Measurements from ENCODE around the gene NME4.
A peak's percentile ranks its signal among the peaks of the same experiment; 100 is the strongest.

Gene NME4

GRCh38 chr16:368388-369158 is 28.4 kb upstream of the NME4 start:
- Histone ChIP-seq H3K27me3 (replicated peaks) (no peaks in the 10 kb centered on the region), H3K4me3 (ENCODE audit: low read depth, low read length) (no peak overlapping the region), H3K36me3 (replicated peaks) (peaks cover 33% of the 10 kb centered on the region), H3K27ac (no peak overlapping the region)
- in situ Hi-C loops (cut with HindIII; ENCODE audit: low pct_ligation_motif_present, low sequenced_read_pairs), result no loop called here
- TF ChIP-seq CTCF (IDR thresholded peaks at IDR 0.05; ENCODE audit: low read depth, low read length, missing control alignments), result no peak
- no peak for DNase-seq

DNA sequence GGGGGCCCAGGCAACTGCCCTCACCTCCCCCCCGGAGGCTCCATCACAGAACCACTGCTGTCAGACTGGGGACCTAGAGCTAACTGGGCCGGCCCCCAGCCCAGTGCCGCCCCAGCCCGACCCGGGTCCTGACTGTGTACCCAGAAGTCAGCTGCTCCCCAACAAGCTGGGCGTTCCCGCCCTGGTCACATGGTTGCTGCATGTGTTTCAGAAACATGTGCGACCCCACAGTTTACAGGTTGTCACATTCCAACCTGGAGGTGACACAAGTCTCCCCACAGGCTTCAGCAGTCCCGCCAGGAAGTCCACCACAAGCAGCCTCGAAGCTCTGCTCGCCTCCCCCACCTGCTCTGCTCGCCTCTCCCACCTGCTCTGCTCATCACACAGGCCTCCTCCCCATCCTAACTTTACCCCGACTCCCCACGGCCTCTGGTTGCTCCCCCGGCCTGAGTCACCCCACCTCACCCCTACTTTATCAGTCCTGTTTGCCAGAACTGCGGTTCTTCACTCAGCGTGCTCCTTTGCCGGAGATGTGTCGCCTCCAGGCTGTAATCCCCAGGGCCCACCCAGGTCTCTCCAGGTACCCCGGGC is 27.6 kb upstream of the NME4 start:
- Histone ChIP-seq H3K36me3 (replicated peaks) (peaks cover 41% of the 10 kb centered on the region), H3K27ac (no peak overlapping the region), H3K4me3 (ENCODE audit: low read depth, low read length) (peak overlapping the region; percentile 48), H3K27me3 (replicated peaks) (no peaks in the 10 kb centered on the region)
- in situ Hi-C loops (cut with HindIII; ENCODE audit: low pct_ligation_motif_present, low sequenced_read_pairs), result no loop called here
- no peak for TF ChIP-seq CTCF (IDR thresholded peaks at IDR 0.05; ENCODE audit: low read depth, low read length, missing control alignments)
- DNase-seq, result no peak

DNA sequence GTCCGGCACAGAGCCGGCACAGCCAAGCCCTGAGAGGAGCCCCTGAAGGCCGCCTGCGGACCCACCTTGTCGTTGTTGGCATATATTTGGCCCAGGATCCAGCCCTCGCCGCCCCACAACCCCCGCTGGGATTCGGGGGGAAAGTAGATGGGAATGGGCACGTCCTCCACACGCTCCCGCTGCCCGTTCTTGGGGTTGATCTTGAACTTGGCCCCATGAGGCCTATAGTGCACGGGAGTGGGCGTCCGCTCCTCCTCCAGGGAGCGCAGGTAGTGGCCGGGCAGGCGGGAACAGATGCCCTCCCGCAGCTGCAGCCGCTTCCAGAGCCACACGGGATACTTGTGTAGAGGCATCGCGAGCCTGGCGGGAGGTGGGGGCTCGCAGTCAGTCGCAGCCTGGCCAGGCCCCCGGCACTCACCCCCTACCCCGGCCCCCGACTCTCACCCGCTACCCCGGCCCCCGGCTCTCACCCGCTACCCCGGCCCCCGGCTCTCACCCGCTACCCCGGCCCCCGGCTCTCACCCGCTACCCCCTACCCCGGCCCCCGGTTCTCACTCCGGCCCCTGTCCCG is 27.0 kb upstream of the NME4 start:
- peaks cover 45% of the 10 kb centered on the region for H3K36me3 ChIP-seq (replicated peaks)
- H3K27ac ChIP-seq, result no peak overlapping the region
- no peak for DNase-seq

DNA sequence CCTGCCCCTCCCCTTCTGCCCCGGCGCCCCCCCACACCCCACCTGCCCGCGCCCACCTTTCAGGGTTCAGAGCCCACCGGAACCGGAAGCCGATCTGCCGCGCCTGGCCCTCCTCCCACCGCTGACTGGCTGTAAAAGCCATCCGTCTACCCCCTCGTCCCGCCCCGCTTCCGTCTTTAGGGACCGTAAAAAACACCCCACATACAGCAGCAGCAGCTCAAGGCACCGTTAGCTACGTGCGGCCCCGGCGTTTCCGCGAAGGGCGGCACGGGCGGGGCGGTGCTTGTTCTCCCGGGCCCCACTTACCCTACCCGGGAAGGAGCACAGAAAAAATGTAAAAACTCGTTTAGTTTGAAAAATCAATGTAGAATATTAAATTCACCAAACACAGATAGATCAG is 26.6 kb upstream of the NME4 start, which contains the start of gene MRPL28:
MRPL28 (minus strand) TSS at position 96 of the 400 bp plus-strand sequence. CDS start 320 bp downstream, outside the sequence.
- DNase-seq, result peak; percentile 95
- no peaks in the 10 kb centered on the region for H3K27me3 ChIP-seq (replicated peaks)
- no peak within 1 kb of the TSS for H3K27ac ChIP-seq
- H3K36me3 ChIP-seq (replicated peaks), result peaks cover 45% of the 10 kb centered on the region
- in situ Hi-C loops (cut with HindIII; ENCODE audit: low pct_ligation_motif_present, low sequenced_read_pairs), result no loop called here
- no peak for TF ChIP-seq CTCF (IDR thresholded peaks at IDR 0.05; ENCODE audit: low read depth, low read length, missing control alignments)
- peak within 1 kb of the TSS; percentile 48 for H3K4me3 ChIP-seq (ENCODE audit: low read depth, low read length)

More for the DNA sequence above, 27.0 kb upstream of the NME4 start:
- in situ Hi-C loops (cut with HindIII; ENCODE audit: low pct_ligation_motif_present, low sequenced_read_pairs), result no loop called here
- H3K27me3 ChIP-seq (replicated peaks), result no peaks in the 10 kb centered on the region
- no peak for TF ChIP-seq CTCF (IDR thresholded peaks at IDR 0.05; ENCODE audit: low read depth, low read length, missing control alignments)
- peak overlapping the region; percentile 48 for H3K4me3 ChIP-seq (ENCODE audit: low read depth, low read length)

- no peak for TF ChIP-seq CTCF (IDR thresholded peaks at IDR 0.05; ENCODE audit: low read depth, low read length, missing control alignments)
- Histone ChIP-seq H3K27ac (no peak overlapping the region), H3K27me3 (replicated peaks) (no peaks in the 10 kb centered on the region), H3K36me3 (replicated peaks) (peaks cover 48% of the 10 kb centered on the region), H3K4me3 (ENCODE audit: low read depth, low read length) (peak overlapping the region; percentile 48)
- in situ Hi-C loops (cut with HindIII; ENCODE audit: low pct_ligation_motif_present, low sequenced_read_pairs), result no loop called here
- no peak for DNase-seq
Measured at GRCh38 chr16:370979-371514, 26.0 kb upstream of the NME4 start.

Data from brain microvascular endothelial cell (primary cell).